K562 (cell line): Measurements from ENCODE around the gene MTA2. TPM values are rescaled to one million over a fixed set of nuclear protein-coding genes. Genes with fewer than 3 reads are reported as not detected.

ENCODE experiments used
- ELF4 ChIP-seq: fragments of 450-650 bp; formaldehyde crosslinking; IDR thresholded peaks from 2 replicates; pipeline ENCODE4 v1.4.0; 2022; ENCODE audit warnings: missing genetic modification characterization
- ESRRB ChIP-seq: fragments of 250-450 bp; sonication (Bioruptor Pico); IDR thresholded peaks from 2 replicates; pipeline ENCODE4 v1.5.0; 2020; ENCODE audit warnings: mild to moderate bottlenecking, moderate library complexity, borderline replicate concordance
- KAT2B ChIP-seq: IDR thresholded peaks from one replicate; pipeline ENCODE4 v1.6.1; 2012; ENCODE audit warnings: low read depth, mild to moderate bottlenecking, control low read depth, inconsistent platforms, low read length, moderate library complexity
- MCM3 ChIP-seq: fragments of 450-650 bp; IDR thresholded peaks from 2 replicates; pipeline ENCODE4 v1.6.1; 2016
- MEIS2 ChIP-seq: fragments of 450-650 bp; IDR thresholded peaks from 2 replicates; pipeline ENCODE4 v1.6.1; 2014; ENCODE audit warnings: mild to moderate bottlenecking; ENCODE audit not compliant: partially characterized antibody
- MXI1 ChIP-seq: IDR thresholded peaks from 2 replicates; pipeline ENCODE4 v1.6.1; 2011; ENCODE audit warnings: low read depth, mild to moderate bottlenecking, improper control_type of control experiment, low read length
- NFE2L1 ChIP-seq: fragments of 450-650 bp; IDR thresholded peaks from 2 replicates; pipeline ENCODE4 v1.6.1; 2016; ENCODE audit warnings: missing genetic modification characterization, low read depth, mild to moderate bottlenecking, missing compliant biosample characterization, moderate library complexity, borderline replicate concordance
- POLR2AphosphoS2 ChIP-seq: IDR thresholded peaks from 2 replicates; pipeline ENCODE4 v1.6.1; 2012; ENCODE audit warnings: low read length, improper control_type of control experiment
- RFX1 ChIP-seq: fragments of 450-650 bp; IDR thresholded peaks from 2 replicates; pipeline ENCODE4 v1.6.1; 2016; ENCODE audit warnings: mild to moderate bottlenecking, moderate library complexity
- ZFP30 ChIP-seq: fragments of 250-450 bp; sonication (Bioruptor Pico); IDR thresholded peaks from 2 replicates; pipeline ENCODE4 v1.8.0; 2022; ENCODE audit warnings: moderate library complexity, mild to moderate bottlenecking, inconsistent platforms, borderline replicate concordance
- ZNF785 ChIP-seq: fragments of 250-450 bp; sonication (Bioruptor Pico); IDR thresholded peaks from 2 replicates; pipeline ENCODE4 v1.4.0; 2020; ENCODE audit warnings: mild to moderate bottlenecking
- polyA plus RNA-seq, 8 experiments: library from polyadenylated mRNA; depleted of rRNA in 4 of 8; stranded (reverse) in 5 of 8; unstranded in 3 of 8; fragments of >200 nt; fragmentation: Nextera tagmentation in 2 of 8; fragmentation: Illumina TruSeq in 1 of 8; extraction: Ambion mirVana in 2 of 8; extraction: Trizol in 1 of 8; gene quantifications; 2 replicates each; pipeline versions ENCODE4 v1.2.1 to v1.2.3, GENCODE V29; 2011 to 2014; ENCODE audit warnings: inconsistent platforms in 1 of 8, missing spikeins in 1 of 8
- total RNA-seq, 7 experiments: library from RNA; depleted of rRNA in 6 of 7; stranded (reverse); fragments of >200 nt in 6 of 7; fragmentation: Illumina TruSeq in 2 of 7; extraction: Trizol in 2 of 7; gene quantifications; 2 replicates each; pipeline versions ENCODE4 v1.2.1 to v1.2.3, GENCODE V29; 2011 to 2021; ENCODE audit warnings: low replicate concordance in 1 of 7
- TF ChIP-seq, protein P1 (sequence below), 2 experiments: IDR thresholded peaks in 1 of 2; conservative IDR thresholded peaks in 1 of 2; 2 replicates each; pipeline ENCODE4 v1.6.1; 2016; ENCODE audit warnings: low read depth in 2 of 2, mild to moderate bottlenecking in 1 of 2, missing compliant biosample characterization in 1 of 2, missing genetic modification characterization in 1 of 2, moderate library complexity in 1 of 2
- TF ChIP-seq, protein P2 (sequence below): fragments of 250-450 bp; sonication (Bioruptor Pico); IDR thresholded peaks from 2 replicates; pipeline ENCODE4 v1.8.0; 2021; ENCODE audit warnings: moderate library complexity, mild to moderate bottlenecking, inconsistent platforms
- TF ChIP-seq, protein P3 (sequence below): sonication (generic); formaldehyde crosslinking; IDR thresholded peaks from 2 replicates; pipeline ENCODE4 v1.8.1; 2023; ENCODE audit warnings: mild to moderate bottlenecking, missing genetic modification reagents
- TF ChIP-seq, protein P4 (sequence below): fragments of 450-650 bp; IDR thresholded peaks from 2 replicates; pipeline ENCODE4 v1.6.1; 2017; ENCODE audit warnings: mild to moderate bottlenecking, moderate library complexity

Gene MTA2
- total and polyA plus RNA-seq, 9 of the 15 experiments (the other 6 are each of a cell fraction or from before 2014, with no cell fraction given) = 6.2 to 220 (median 172) TPM

DNA sequence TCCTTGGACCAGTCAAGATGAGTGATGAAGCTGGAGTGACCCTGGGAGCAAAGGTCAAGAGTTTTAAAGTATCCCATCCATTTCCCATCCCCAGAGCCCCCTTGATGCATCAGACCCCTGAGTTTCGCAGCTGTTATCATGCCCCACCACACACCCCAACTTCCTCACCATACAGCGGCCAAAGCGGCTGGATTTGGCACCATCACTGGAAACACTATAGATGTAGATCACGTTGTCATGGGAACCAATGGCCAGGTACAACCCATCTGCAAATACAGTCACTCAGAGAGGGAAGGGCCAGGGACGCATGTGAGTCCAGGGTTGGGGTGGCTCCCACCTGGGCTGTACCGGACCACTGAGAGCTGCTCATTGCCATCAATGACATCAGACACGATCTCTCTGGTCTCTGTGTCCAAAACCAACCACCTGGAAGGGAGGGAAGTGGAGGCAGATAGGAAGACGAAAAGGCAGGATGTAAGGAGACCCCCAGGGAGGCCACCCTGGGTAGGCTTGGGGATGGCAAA, 2.2 kb upstream of the MTA2 start (continued):
- TF ChIP-seq ELF4 (CRISPR knock-in tag) (no peak), NFE2L1 (tag) (no peak), ESRRB (no peak), KAT2B (no peak), ZNF785 (no peak), RFX1 (peak; percentile 88), ZFP30 (no peak), MCM3 (no peak), POLR2AphosphoS2 (no peak), MEIS2 (peak; percentile 38), MXI1 (no peak)
- TF ChIP-seq, protein P1, sequence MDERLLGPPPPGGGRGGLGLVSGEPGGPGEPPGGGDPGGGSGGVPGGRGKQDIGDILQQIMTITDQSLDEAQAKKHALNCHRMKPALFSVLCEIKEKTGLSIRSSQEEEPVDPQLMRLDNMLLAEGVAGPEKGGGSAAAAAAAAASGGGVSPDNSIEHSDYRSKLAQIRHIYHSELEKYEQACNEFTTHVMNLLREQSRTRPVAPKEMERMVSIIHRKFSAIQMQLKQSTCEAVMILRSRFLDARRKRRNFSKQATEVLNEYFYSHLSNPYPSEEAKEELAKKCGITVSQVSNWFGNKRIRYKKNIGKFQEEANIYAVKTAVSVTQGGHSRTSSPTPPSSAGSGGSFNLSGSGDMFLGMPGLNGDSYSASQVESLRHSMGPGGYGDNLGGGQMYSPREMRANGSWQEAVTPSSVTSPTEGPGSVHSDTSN (CRISPR knock-in tag; IDR thresholded peaks at IDR 0.05; ENCODE audit: low read depth) = no peak
- TF ChIP-seq, protein P1 (tag; conservative IDR thresholded peaks at IDR 0.05; ENCODE audit: low read depth) = no peak
- TF ChIP-seq, protein P2, sequence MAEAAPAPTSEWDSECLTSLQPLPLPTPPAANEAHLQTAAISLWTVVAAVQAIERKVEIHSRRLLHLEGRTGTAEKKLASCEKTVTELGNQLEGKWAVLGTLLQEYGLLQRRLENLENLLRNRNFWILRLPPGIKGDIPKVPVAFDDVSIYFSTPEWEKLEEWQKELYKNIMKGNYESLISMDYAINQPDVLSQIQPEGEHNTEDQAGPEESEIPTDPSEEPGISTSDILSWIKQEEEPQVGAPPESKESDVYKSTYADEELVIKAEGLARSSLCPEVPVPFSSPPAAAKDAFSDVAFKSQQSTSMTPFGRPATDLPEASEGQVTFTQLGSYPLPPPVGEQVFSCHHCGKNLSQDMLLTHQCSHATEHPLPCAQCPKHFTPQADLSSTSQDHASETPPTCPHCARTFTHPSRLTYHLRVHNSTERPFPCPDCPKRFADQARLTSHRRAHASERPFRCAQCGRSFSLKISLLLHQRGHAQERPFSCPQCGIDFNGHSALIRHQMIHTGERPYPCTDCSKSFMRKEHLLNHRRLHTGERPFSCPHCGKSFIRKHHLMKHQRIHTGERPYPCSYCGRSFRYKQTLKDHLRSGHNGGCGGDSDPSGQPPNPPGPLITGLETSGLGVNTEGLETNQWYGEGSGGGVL (CRISPR knock-in tag) = no peak
- TF ChIP-seq, protein P3, sequence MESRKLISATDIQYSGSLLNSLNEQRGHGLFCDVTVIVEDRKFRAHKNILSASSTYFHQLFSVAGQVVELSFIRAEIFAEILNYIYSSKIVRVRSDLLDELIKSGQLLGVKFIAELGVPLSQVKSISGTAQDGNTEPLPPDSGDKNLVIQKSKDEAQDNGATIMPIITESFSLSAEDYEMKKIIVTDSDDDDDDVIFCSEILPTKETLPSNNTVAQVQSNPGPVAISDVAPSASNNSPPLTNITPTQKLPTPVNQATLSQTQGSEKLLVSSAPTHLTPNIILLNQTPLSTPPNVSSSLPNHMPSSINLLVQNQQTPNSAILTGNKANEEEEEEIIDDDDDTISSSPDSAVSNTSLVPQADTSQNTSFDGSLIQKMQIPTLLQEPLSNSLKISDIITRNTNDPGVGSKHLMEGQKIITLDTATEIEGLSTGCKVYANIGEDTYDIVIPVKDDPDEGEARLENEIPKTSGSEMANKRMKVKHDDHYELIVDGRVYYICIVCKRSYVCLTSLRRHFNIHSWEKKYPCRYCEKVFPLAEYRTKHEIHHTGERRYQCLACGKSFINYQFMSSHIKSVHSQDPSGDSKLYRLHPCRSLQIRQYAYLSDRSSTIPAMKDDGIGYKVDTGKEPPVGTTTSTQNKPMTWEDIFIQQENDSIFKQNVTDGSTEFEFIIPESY (CRISPR knock-in tag) = peak; percentile 33; the same call in 1 of the 2 replicates
- TF ChIP-seq, protein P4, sequence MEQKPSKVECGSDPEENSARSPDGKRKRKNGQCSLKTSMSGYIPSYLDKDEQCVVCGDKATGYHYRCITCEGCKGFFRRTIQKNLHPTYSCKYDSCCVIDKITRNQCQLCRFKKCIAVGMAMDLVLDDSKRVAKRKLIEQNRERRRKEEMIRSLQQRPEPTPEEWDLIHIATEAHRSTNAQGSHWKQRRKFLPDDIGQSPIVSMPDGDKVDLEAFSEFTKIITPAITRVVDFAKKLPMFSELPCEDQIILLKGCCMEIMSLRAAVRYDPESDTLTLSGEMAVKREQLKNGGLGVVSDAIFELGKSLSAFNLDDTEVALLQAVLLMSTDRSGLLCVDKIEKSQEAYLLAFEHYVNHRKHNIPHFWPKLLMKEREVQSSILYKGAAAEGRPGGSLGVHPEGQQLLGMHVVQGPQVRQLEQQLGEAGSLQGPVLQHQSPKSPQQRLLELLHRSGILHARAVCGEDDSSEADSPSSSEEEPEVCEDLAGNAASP = no peak
